ENCODE data around the gene LRCH4. TPM values are rescaled to one million over a fixed set of nuclear protein-coding genes. Genes with fewer than 3 reads are reported as not detected.

Gene LRCH4
- total and polyA plus RNA-seq, 9 of the 15 experiments (the other 6 are each of a cell fraction or from before 2014, with no cell fraction given) = 0.06 to 63.3 (median 15.0) TPM

DNA sequence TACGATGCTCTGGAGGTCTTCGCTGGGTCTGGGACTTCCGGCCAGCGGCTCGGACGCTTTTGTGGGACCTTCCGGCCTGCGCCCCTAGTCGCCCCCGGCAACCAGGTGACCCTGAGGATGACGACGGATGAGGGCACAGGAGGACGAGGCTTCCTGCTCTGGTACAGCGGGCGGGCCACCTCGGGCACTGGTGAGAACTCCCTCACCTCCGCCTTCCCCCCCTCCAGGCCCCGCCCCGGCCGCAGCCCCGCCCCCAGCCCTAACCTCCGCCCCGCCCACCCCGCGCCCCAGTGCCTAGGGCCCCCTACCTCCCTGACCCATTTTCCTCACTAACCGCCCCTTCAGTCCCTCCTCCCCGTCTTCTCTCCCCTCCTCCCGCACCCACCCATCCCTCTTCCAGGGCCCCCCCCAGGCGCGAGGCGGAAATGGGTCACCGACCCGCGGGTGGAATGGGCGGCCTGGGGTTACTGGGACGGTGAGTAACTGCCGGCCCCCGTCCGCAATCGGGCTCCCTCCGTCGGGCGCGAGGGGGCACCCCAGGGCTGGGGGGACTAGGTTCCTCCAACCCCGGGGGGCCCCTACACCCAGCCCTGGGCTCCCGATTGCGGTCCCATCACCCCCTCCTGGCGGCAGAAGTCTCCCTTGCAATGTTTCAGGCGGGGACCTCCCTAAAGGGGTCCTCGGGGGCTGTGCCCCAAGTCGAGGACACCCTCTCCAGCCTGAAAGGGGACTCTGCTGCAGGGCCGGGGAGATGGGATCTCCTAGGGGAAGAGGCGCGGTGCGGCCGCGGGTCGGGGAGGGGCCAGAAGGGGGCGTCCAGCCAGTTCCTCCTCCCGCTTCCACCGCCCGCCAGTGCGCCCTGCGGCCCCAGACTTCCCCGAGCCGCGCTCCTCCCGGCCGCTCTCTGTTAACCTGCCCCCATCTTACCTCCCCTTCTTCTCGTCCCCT, 18.4 kb upstream of the LRCH4 start (continued):
- 0 out of 2 replicates have a peak, but pooled peaks have one; percentile 34 for TF ChIP-seq KAT7 (CRISPR knock-in tag; IDR thresholded peaks at IDR 0.05; ENCODE audit: borderline replicate concordance)
- TF ChIP-seq, protein P1, sequence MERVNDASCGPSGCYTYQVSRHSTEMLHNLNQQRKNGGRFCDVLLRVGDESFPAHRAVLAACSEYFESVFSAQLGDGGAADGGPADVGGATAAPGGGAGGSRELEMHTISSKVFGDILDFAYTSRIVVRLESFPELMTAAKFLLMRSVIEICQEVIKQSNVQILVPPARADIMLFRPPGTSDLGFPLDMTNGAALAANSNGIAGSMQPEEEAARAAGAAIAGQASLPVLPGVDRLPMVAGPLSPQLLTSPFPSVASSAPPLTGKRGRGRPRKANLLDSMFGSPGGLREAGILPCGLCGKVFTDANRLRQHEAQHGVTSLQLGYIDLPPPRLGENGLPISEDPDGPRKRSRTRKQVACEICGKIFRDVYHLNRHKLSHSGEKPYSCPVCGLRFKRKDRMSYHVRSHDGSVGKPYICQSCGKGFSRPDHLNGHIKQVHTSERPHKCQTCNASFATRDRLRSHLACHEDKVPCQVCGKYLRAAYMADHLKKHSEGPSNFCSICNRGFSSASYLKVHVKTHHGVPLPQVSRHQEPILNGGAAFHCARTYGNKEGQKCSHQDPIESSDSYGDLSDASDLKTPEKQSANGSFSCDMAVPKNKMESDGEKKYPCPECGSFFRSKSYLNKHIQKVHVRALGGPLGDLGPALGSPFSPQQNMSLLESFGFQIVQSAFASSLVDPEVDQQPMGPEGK (CRISPR knock-in tag; IDR thresholded peaks at IDR 0.05; ENCODE audit: borderline replicate concordance) = peak; percentile 53; the same call in 1 of the 2 replicates
- TF ChIP-seq, protein P2, sequence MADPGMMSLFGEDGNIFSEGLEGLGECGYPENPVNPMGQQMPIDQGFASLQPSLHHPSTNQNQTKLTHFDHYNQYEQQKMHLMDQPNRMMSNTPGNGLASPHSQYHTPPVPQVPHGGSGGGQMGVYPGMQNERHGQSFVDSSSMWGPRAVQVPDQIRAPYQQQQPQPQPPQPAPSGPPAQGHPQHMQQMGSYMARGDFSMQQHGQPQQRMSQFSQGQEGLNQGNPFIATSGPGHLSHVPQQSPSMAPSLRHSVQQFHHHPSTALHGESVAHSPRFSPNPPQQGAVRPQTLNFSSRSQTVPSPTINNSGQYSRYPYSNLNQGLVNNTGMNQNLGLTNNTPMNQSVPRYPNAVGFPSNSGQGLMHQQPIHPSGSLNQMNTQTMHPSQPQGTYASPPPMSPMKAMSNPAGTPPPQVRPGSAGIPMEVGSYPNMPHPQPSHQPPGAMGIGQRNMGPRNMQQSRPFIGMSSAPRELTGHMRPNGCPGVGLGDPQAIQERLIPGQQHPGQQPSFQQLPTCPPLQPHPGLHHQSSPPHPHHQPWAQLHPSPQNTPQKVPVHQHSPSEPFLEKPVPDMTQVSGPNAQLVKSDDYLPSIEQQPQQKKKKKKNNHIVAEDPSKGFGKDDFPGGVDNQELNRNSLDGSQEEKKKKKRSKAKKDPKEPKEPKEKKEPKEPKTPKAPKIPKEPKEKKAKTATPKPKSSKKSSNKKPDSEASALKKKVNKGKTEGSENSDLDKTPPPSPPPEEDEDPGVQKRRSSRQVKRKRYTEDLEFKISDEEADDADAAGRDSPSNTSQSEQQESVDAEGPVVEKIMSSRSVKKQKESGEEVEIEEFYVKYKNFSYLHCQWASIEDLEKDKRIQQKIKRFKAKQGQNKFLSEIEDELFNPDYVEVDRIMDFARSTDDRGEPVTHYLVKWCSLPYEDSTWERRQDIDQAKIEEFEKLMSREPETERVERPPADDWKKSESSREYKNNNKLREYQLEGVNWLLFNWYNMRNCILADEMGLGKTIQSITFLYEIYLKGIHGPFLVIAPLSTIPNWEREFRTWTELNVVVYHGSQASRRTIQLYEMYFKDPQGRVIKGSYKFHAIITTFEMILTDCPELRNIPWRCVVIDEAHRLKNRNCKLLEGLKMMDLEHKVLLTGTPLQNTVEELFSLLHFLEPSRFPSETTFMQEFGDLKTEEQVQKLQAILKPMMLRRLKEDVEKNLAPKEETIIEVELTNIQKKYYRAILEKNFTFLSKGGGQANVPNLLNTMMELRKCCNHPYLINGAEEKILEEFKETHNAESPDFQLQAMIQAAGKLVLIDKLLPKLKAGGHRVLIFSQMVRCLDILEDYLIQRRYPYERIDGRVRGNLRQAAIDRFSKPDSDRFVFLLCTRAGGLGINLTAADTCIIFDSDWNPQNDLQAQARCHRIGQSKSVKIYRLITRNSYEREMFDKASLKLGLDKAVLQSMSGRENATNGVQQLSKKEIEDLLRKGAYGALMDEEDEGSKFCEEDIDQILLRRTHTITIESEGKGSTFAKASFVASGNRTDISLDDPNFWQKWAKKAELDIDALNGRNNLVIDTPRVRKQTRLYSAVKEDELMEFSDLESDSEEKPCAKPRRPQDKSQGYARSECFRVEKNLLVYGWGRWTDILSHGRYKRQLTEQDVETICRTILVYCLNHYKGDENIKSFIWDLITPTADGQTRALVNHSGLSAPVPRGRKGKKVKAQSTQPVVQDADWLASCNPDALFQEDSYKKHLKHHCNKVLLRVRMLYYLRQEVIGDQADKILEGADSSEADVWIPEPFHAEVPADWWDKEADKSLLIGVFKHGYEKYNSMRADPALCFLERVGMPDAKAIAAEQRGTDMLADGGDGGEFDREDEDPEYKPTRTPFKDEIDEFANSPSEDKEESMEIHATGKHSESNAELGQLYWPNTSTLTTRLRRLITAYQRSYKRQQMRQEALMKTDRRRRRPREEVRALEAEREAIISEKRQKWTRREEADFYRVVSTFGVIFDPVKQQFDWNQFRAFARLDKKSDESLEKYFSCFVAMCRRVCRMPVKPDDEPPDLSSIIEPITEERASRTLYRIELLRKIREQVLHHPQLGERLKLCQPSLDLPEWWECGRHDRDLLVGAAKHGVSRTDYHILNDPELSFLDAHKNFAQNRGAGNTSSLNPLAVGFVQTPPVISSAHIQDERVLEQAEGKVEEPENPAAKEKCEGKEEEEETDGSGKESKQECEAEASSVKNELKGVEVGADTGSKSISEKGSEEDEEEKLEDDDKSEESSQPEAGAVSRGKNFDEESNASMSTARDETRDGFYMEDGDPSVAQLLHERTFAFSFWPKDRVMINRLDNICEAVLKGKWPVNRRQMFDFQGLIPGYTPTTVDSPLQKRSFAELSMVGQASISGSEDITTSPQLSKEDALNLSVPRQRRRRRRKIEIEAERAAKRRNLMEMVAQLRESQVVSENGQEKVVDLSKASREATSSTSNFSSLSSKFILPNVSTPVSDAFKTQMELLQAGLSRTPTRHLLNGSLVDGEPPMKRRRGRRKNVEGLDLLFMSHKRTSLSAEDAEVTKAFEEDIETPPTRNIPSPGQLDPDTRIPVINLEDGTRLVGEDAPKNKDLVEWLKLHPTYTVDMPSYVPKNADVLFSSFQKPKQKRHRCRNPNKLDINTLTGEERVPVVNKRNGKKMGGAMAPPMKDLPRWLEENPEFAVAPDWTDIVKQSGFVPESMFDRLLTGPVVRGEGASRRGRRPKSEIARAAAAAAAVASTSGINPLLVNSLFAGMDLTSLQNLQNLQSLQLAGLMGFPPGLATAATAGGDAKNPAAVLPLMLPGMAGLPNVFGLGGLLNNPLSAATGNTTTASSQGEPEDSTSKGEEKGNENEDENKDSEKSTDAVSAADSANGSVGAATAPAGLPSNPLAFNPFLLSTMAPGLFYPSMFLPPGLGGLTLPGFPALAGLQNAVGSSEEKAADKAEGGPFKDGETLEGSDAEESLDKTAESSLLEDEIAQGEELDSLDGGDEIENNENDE (IDR thresholded peaks at IDR 0.05; ENCODE audit: low read depth, low read length) = no peak
- TF ChIP-seq ZNF444 (CRISPR knock-in tag; IDR thresholded peaks at IDR 0.05) = no peak
- TF ChIP-seq MEIS2 (IDR thresholded peaks at IDR 0.05; ENCODE audit: partially characterized antibody) = no peak
- TF ChIP-seq EGR1 (conservative IDR thresholded peaks at IDR 0.05) = 0 out of 2 replicates have a peak, but pooled peaks have one; percentile 13
- TF ChIP-seq CREM (IDR thresholded peaks at IDR 0.05; ENCODE audit: low read depth) = peak; percentile 33
- no peak for TF ChIP-seq CBX3 (IDR thresholded peaks at IDR 0.05; ENCODE audit: borderline replicate concordance in 1 of 2, low read length in 2 of 2)
- no peak for TF ChIP-seq HEY1 (CRISPR knock-in tag; IDR thresholded peaks at IDR 0.05; ENCODE audit: borderline replicate concordance)
- TF ChIP-seq NR4A1 (CRISPR knock-in tag; IDR thresholded peaks at IDR 0.05) = no peak
- TF ChIP-seq NR4A1 (tag; IDR thresholded peaks at IDR 0.05) = no peak
- TF ChIP-seq COPS2 (conservative IDR thresholded peaks at IDR 0.05) = no peak
- no peak for TF ChIP-seq TAF9B (IDR thresholded peaks at IDR 0.05; ENCODE audit: partially characterized antibody)
- TF ChIP-seq HDAC3 (IDR thresholded peaks at IDR 0.05; ENCODE audit: borderline replicate concordance, partially characterized antibody) = no peak

Measured in K562 (cell line).